HepG2 (cell line): Measurements from ENCODE around the gene USP5. TPM values are rescaled to one million over a fixed set of nuclear protein-coding genes. Genes with fewer than 3 reads are reported as not detected.

ENCODE experiments used
- ATAC-seq: fragments of 200-7000 bp; cut with Tn5 transposase; 3 replicates; pipeline ENCODE4 v1.9.1; 2020; ENCODE audit warnings: mild to moderate bottlenecking, moderate library complexity
- BruUV-seq: library from RNA; stranded (reverse); fragments of 400-500 nt; replicated peaks from 2 replicates; lab custom pipeline; 2021; lab: Mats Ljungman, UMichigan
- CTCF ChIA-PET: fragments of 300-600 bp; formaldehyde crosslinking; extraction: SDS; loops from one replicate; lab custom pipeline; 2021; ENCODE audit warnings: low total read pairs, inconsistent platforms, low intra/inter-chr PET ratio; lab: Yijun Ruan, JAX
- POLR2A ChIA-PET: fragments of 350-600 bp; sonication (Branson Sonifier 250); formaldehyde crosslinking; loops from one replicate; lab custom pipeline; 2020; ENCODE audit warnings: antibody characterized with exemption, inconsistent platforms; lab: Yijun Ruan, JAX
- DNase-seq: peaks from one replicate; pipeline ENCODE4 v3.0.0-alpha.2; 2015; ENCODE audit warnings: low spot score
- FAIRE-seq: peaks from 3 replicates; lab custom pipeline; 2011; peaks lifted over from hg19 to GRCh38; lab: Jason Lieb, UNC
- H2AFZ ChIP-seq: one replicate; pipeline ENCODE4 v1.6.1; 2011; ENCODE audit warnings: low read length, inconsistent platforms
- H3K27ac ChIP-seq: fragments of 300-600 bp; 3 replicates; pipeline ENCODE4 v1.8.0; 2011; ENCODE audit warnings: mixed run types, mild to moderate bottlenecking, mixed read lengths, low read length, inconsistent platforms; ENCODE audit not compliant: insufficient read depth; ENCODE audit errors: extremely low read length
- H3K27me3 ChIP-seq, 2 experiments: fragments of 200-600 bp in 1 of 2; 2 replicates in 1 of 2; 3 replicates in 1 of 2; pipeline versions ENCODE4 v1.6.0 to v1.8.0; 2011; ENCODE audit warnings: low read length in 2 of 2, mild to moderate bottlenecking in 2 of 2, moderate library complexity in 2 of 2, inconsistent platforms in 1 of 2; ENCODE audit not compliant: insufficient read depth in 2 of 2, control insufficient read depth in 1 of 2
- H3K36me3 ChIP-seq, 2 experiments: fragments of 200-600 bp in 1 of 2; replicated peaks in 1 of 2; 2 replicates in 1 of 2; 3 replicates in 1 of 2; pipeline versions ENCODE4 v1.5.1 to v1.8.0; 2011; ENCODE audit warnings: low read length in 2 of 2, inconsistent platforms in 1 of 2; ENCODE audit not compliant: insufficient read depth in 2 of 2, control insufficient read depth in 1 of 2
- H3K4me1 ChIP-seq: 2 replicates; pipeline ENCODE4 v1.5.1; 2012; ENCODE audit warnings: low read length, inconsistent platforms; ENCODE audit not compliant: insufficient read depth
- H3K4me2 ChIP-seq: 2 replicates; pipeline ENCODE4 v1.6.0; 2011; ENCODE audit warnings: low read depth, low read length, inconsistent platforms
- H3K4me3 ChIP-seq, 3 experiments: fragments of 200-600 bp in 1 of 3; sonication (generic), shearing (Covaris generic) in 1 of 3; replicated peaks in 1 of 3; 2 replicates each; pipeline ENCODE4 v1.5.1; 2011 to 2016; ENCODE audit warnings: low read length in 3 of 3, inconsistent platforms in 2 of 3, low read depth in 2 of 3, mild to moderate bottlenecking in 2 of 3, control low read depth in 1 of 3, mixed read lengths in 1 of 3; ENCODE audit not compliant: insufficient read depth in 1 of 3
- H3K79me2 ChIP-seq: one replicate; pipeline ENCODE4 v1.6.1; 2011; ENCODE audit warnings: low read length, inconsistent platforms; ENCODE audit not compliant: insufficient read depth
- H3K9ac ChIP-seq: 2 replicates; pipeline ENCODE4 v1.6.0; 2011; ENCODE audit warnings: mild to moderate bottlenecking, low read depth, low read length, inconsistent platforms; ENCODE audit not compliant: insufficient read depth
- H3K9me3 ChIP-seq: 2 replicates; pipeline ENCODE4 v1.5.1; 2012; ENCODE audit warnings: mild to moderate bottlenecking, low read length
- H4K20me1 ChIP-seq: 2 replicates; pipeline ENCODE4 v1.6.0; 2011; ENCODE audit warnings: inconsistent platforms, mild to moderate bottlenecking, low read length, moderate library complexity; ENCODE audit not compliant: insufficient read depth
- CBX2 ChIP-seq, 2 experiments: fragments of 200-600 bp in 1 of 2; sonication (generic); formaldehyde crosslinking in 1 of 2; IDR thresholded peaks; 2 replicates each; pipeline versions ENCODE4 v1.7.0 to v1.8.1; 2018 to 2022; ENCODE audit warnings: low read depth in 2 of 2, low read length in 1 of 2, mild to moderate bottlenecking in 1 of 2, missing genetic modification reagents in 1 of 2
- HNF1A ChIP-seq, 2 experiments: sonication (generic) in 1 of 2; formaldehyde crosslinking in 1 of 2; IDR thresholded peaks; 2 replicates each; pipeline versions ENCODE4 v1.4.0 to v1.6.1; 2016 to 2020; ENCODE audit warnings: borderline replicate concordance in 1 of 2, low read depth in 1 of 2, mild to moderate bottlenecking in 1 of 2, missing genetic modification reagents in 1 of 2
- RAD51 ChIP-seq: fragments of 450-650 bp; IDR thresholded peaks from 2 replicates; pipeline ENCODE4 v1.6.1; 2016; ENCODE audit warnings: borderline replicate concordance
- SALL1 ChIP-seq: sonication (generic); formaldehyde crosslinking; IDR thresholded peaks from 2 replicates; pipeline ENCODE4 v1.8.0; 2022; ENCODE audit warnings: mild to moderate bottlenecking, missing genetic modification reagents
- SMYD3 ChIP-seq: sonication (generic); formaldehyde crosslinking; IDR thresholded peaks from 2 replicates; pipeline ENCODE4 v1.8.1; 2023; ENCODE audit warnings: mild to moderate bottlenecking, missing genetic modification reagents
- STAT5B ChIP-seq: sonication (generic); formaldehyde crosslinking; IDR thresholded peaks from 2 replicates; pipeline ENCODE4 v1.4.0; 2020; ENCODE audit warnings: missing genetic modification reagents
- ZBTB7B ChIP-seq: sonication (generic); formaldehyde crosslinking; IDR thresholded peaks from 2 replicates; pipeline ENCODE4 v1.4.0; 2020; ENCODE audit warnings: missing genetic modification reagents
- ZEB1 ChIP-seq: IDR thresholded peaks from 2 replicates; pipeline ENCODE4 v1.6.1; 2012; ENCODE audit warnings: mild to moderate bottlenecking, low read depth, inconsistent platforms; ENCODE audit not compliant: insufficient replicate concordance
- ZNF563 ChIP-seq: sonication (generic); formaldehyde crosslinking; IDR thresholded peaks from 2 replicates; pipeline ENCODE4 v1.8.0; 2022; ENCODE audit warnings: mild to moderate bottlenecking, moderate library complexity, missing genetic modification reagents
- ZXDC ChIP-seq: sonication (generic); formaldehyde crosslinking; IDR thresholded peaks from 2 replicates; pipeline ENCODE4 v1.5.0; 2020; ENCODE audit warnings: mild to moderate bottlenecking, missing genetic modification reagents
- WGBS: methylation state at CpG from one replicate; pipeline ENCODE4 v1.1.6; 2017; ENCODE audit warnings: low lambda C conversion rate; 5-methylcytosine and 5-hydroxymethylcytosine counted together
- in situ Hi-C: cut with HindIII; loops from 2 replicates; pipeline ENCODE4 v1.10.0; 2017; ENCODE audit warnings: low pct_unique_long_range_greater_than_20kb; ENCODE audit not compliant: extremely low pct_ligation_motif_present
- intact Hi-C: fragments of 100-400 bp; cut with micrococcal nuclease; formaldehyde crosslinking; loops from one replicate; pipeline ENCODE4 v1.10.0; 2022; ENCODE audit not compliant: unreplicated experiment
- polyA plus RNA-seq, 8 experiments: library from polyadenylated mRNA; depleted of rRNA in 3 of 8; stranded (reverse) in 7 of 8; unstranded in 1 of 8; fragments of >200 nt; fragmentation: Illumina TruSeq in 4 of 8; extraction: Trizol in 4 of 8; gene quantifications; 2 replicates each; pipeline versions ENCODE4 v1.2.1 to v1.2.3, GENCODE V29; 2011 to 2016; ENCODE audit warnings: low read depth in 4 of 8, missing spikeins in 1 of 8, mixed read lengths in 1 of 8; ENCODE audit not compliant: insufficient read depth in 1 of 8
- total RNA-seq, 5 experiments: library from RNA; depleted of rRNA; stranded (reverse); fragments of >200 nt; fragmentation: Illumina TruSeq; extraction: Trizol; gene quantifications; 2 replicates each; pipeline ENCODE4 v1.2.3, GENCODE V29; 2016; ENCODE audit warnings: low read depth in 1 of 5

Gene USP5
- total and polyA plus RNA-seq, 2 of the 13 experiments (the other 11 are each of a cell fraction or from before 2014, with no cell fraction given), result 39.6 to 56.0 TPM

- no peak for TF ChIP-seq SMYD3
- no peak for TF ChIP-seq CBX2 (IDR thresholded peaks at IDR 0.05; ENCODE audit: low read depth, low read length)
- no peak for TF ChIP-seq CBX2 (CRISPR knock-in tag; IDR thresholded peaks at IDR 0.05; ENCODE audit: low read depth)
- TF ChIP-seq ZNF563 (CRISPR knock-in tag), result peak; percentile 22; the same call in 1 of the 2 replicates
- TF ChIP-seq, all 625 proteins: peak for 20
Measured at GRCh38 chr12:6850796-6851152, 1.2 kb upstream of the USP5 start (continued).

- Histone ChIP-seq H3K9ac (peak within 1 kb of the TSS; percentile 86), H4K20me1 (no peaks in the 10 kb centered on the region; the same call in 1 of the 2 replicates), H3K9me3 (no peaks in the 10 kb centered on the region), H3K27me3 (no peaks in the 10 kb centered on the region), H3K4me2 (peak within 1 kb of the TSS; percentile 92), H3K79me2 (peaks cover 37% of the 10 kb centered on the region), H3K36me3 (peaks cover 8 to 43% of the 10 kb centered on the region in 2 experiments), H3K27ac (peak within 1 kb of the TSS; percentile 82), H3K4me1 (peaks cover 33% of the 10 kb centered on the region), H2AFZ (peak within 1 kb of the TSS; percentile 25), H3K4me3 (peak within 1 kb of the TSS; percentile 65 to 95 (median 79))
- in situ Hi-C loops, result no loop called here
- under 1% methylated on average over 35 of the region's 37 CpGs for WGBS
- peak; percentile 99 for DNase-seq
- ATAC-seq, result peak; percentile 83
- ChIA-PET POLR2A (interaction anchor here (0.8 to 5.2 kb wide), 24 partner anchors 10 to 317 kb away, joined by 3 to 132 read pairs (median 12); partner anchors contain the start of genes C12orf57, COPS7A, GAPDH and GNB3), CTCF (no interaction called here)
- no TSS peak for BruUV-seq
- FAIRE-seq, result peak; percentile 98
- intact Hi-C loops, result loop anchor here (1.0 kb wide), 1 partner anchor 22 kb away; the partner anchor contains the start of gene SPSB2
- TF ChIP-seq HNF1A (IDR thresholded peaks at IDR 0.05; ENCODE audit: low read depth) (no peak), HNF1A (CRISPR knock-in tag; IDR thresholded peaks at IDR 0.05; ENCODE audit: borderline replicate concordance) (no peak), STAT5B (CRISPR knock-in tag) (no peak), ZXDC (CRISPR knock-in tag) (no peak), RAD51 (no peak), ZEB1 (no peak), ZBTB7B (CRISPR knock-in tag) (peak; percentile 93), SALL1 (peak; percentile 36; the same call in 1 of the 2 replicates)
Measured at GRCh38 chr12:6851153-6851920, 613 bp upstream of the USP5 start, which contains the start of gene CDCA3. Gene CDCA3 (minus strand): TSS chr12:6851286. CDS start chr12:6850952, 334 bp downstream.
